HCT116 (cell line): ENCODE data around the gene ASAP3. TPM values are rescaled to one million over a fixed set of nuclear protein-coding genes. Genes with fewer than 3 reads are reported as not detected.

Experiments used
- ATAC-seq: fragments of 200-7000 bp; cut with Tn5 transposase; 2 replicates; pipeline ENCODE4 v1.9.1; 2020; ENCODE audit warnings: mild to moderate bottlenecking, moderate library complexity
- BruUV-seq: library from RNA; stranded (reverse); fragments of 400-500 nt; replicated peaks from 2 replicates; lab custom pipeline; 2021; lab: Mats Ljungman, UMichigan
- CTCF ChIA-PET: fragments of 300-600 bp; sonication (Branson Sonifier 250); formaldehyde crosslinking; loops from one replicate; lab custom pipeline; 2021; ENCODE audit warnings: antibody characterized with exemption; lab: Charles Lee
- POLR2A ChIA-PET: fragments of 300-600, 350-600 bp; sonication (Branson Sonifier 250); formaldehyde crosslinking; loops from one replicate; lab custom pipeline; 2021; ENCODE audit warnings: antibody characterized with exemption; lab: Charles Lee
- RAD21 ChIA-PET, 2 experiments: fragments of 300-600 bp; sonication (Branson Sonifier 250); formaldehyde crosslinking; loops; one replicate each; lab custom pipeline; 2023; ENCODE audit warnings: low total read pairs in 2 of 2; ENCODE audit not compliant: uncharacterized antibody in 2 of 2, unreplicated experiment in 2 of 2, low non-redundant PET in 1 of 2; lab: Charles Lee
- DNase-seq: peaks from one replicate; pipeline ENCODE4 v3.0.0-alpha.2; 2010; ENCODE audit warnings: low read depth, low spot score
- H2AFZ ChIP-seq: fragments of 200-600 bp; shearing (Covaris generic), sonication (generic); 2 replicates; pipeline ENCODE4 v1.6.1; 2017; ENCODE audit warnings: low read depth, mixed run types, mixed read lengths, antibody characterized with exemption, low read length; ENCODE audit not compliant: poor library complexity, severe bottlenecking
- H3K27ac ChIP-seq: 2 replicates; pipeline ENCODE4 v1.5.1; 2012; ENCODE audit warnings: low read depth, low read length
- H3K27me3 ChIP-seq: fragments of 200-600 bp; sonication (generic); 2 replicates; pipeline ENCODE4 v1.6.1; 2016; ENCODE audit warnings: mixed run types, low read length, mixed read lengths; ENCODE audit not compliant: insufficient read depth
- H3K36me3 ChIP-seq, 2 experiments: fragments of 200-500 bp in 1 of 2; fragments of 200-600 bp in 1 of 2; sonication (Bioruptor generic) in 1 of 2; sonication (generic) in 1 of 2; 2 replicates each; pipeline versions ENCODE4 v1.5.1 to v1.6.1; 2014 to 2016; ENCODE audit warnings: low read length in 2 of 2, inconsistent platforms in 1 of 2, mixed read lengths in 1 of 2, mixed run types in 1 of 2; ENCODE audit not compliant: insufficient read depth in 2 of 2, control insufficient read depth in 1 of 2
- H3K4me1 ChIP-seq, 2 experiments: fragments of 200-600 bp in 1 of 2; sonication (generic) in 1 of 2; 2 replicates each; pipeline versions ENCODE4 v1.5.1 to v1.6.1; 2012 to 2017; ENCODE audit warnings: low read length in 2 of 2, inconsistent platforms in 1 of 2, mild to moderate bottlenecking in 1 of 2, mixed read lengths in 1 of 2, mixed run types in 1 of 2, moderate library complexity in 1 of 2; ENCODE audit not compliant: insufficient read depth in 2 of 2, control insufficient read depth in 1 of 2
- H3K4me2 ChIP-seq: fragments of 200-600 bp; sonication (generic); 2 replicates; pipeline ENCODE4 v1.6.1; 2017; ENCODE audit warnings: mixed run types, low read length, mixed read lengths
- H3K4me3 ChIP-seq, 2 experiments: fragments of 200-600 bp in 1 of 2; sonication (generic) in 1 of 2; replicated peaks in 1 of 2; 2 replicates each; pipeline ENCODE4 v1.5.1; 2011 to 2016; ENCODE audit warnings: low read length in 2 of 2, control low read depth in 1 of 2, low read depth in 1 of 2, mild to moderate bottlenecking in 1 of 2, mixed read lengths in 1 of 2, mixed run types in 1 of 2
- H3K79me2 ChIP-seq: fragments of 200-600 bp; sonication (generic); 2 replicates; pipeline ENCODE4 v1.6.1; 2017; ENCODE audit warnings: mild to moderate bottlenecking, mixed run types, low read length, moderate library complexity, mixed read lengths; ENCODE audit not compliant: insufficient read depth
- H3K9ac ChIP-seq: fragments of 200-600 bp; sonication (generic); 2 replicates; pipeline ENCODE4 v1.6.1; 2016; ENCODE audit warnings: low read length, mixed read lengths
- H3K9me2 ChIP-seq: fragments of 200-600 bp; sonication (generic), shearing (Covaris generic); 2 replicates; pipeline ENCODE4 v1.6.1; 2017; ENCODE audit warnings: mixed run types, mild to moderate bottlenecking, moderate library complexity; ENCODE audit not compliant: insufficient read depth
- H3K9me3 ChIP-seq, 2 experiments: fragments of 200-500 bp in 1 of 2; fragments of 200-600 bp in 1 of 2; sonication (Bioruptor generic) in 1 of 2; sonication (generic) in 1 of 2; 2 replicates each; pipeline ENCODE4 v1.6.1; 2014 to 2017; ENCODE audit warnings: low read length in 2 of 2, mixed read lengths in 2 of 2, inconsistent platforms in 1 of 2, low read depth in 1 of 2, mild to moderate bottlenecking in 1 of 2, mixed run types in 1 of 2, moderate library complexity in 1 of 2; ENCODE audit not compliant: control insufficient read depth in 1 of 2, insufficient read depth in 1 of 2
- H4K20me1 ChIP-seq: fragments of 200-600 bp; sonication (generic), shearing (Covaris generic); 2 replicates; pipeline ENCODE4 v1.6.1; 2017; ENCODE audit warnings: mixed run types, mild to moderate bottlenecking, moderate library complexity; ENCODE audit not compliant: insufficient read depth
- CBX3 ChIP-seq: IDR thresholded peaks from 2 replicates; pipeline ENCODE4 v1.6.1; 2012; ENCODE audit warnings: low read depth
- EGR1 ChIP-seq: IDR thresholded peaks from 2 replicates; pipeline ENCODE4 v1.6.1; 2012; ENCODE audit warnings: low read depth
- EZH2 ChIP-seq: fragments of 200-600 bp; sonication (generic); IDR thresholded peaks from 2 replicates; pipeline ENCODE4 v1.6.1; 2017; ENCODE audit warnings: antibody characterized with exemption, mixed run types
- MAX ChIP-seq: IDR thresholded peaks from 2 replicates; pipeline ENCODE4 v1.6.1; 2012
- POLR2A ChIP-seq: IDR thresholded peaks from 2 replicates; pipeline ENCODE4 v1.7.0; 2011; ENCODE audit warnings: borderline replicate concordance; ENCODE audit not compliant: insufficient read depth, insufficient read length; ENCODE audit errors: extremely low read depth
- POLR2AphosphoS5 ChIP-seq: IDR thresholded peaks from 2 replicates; pipeline ENCODE4 v1.6.1; 2011; ENCODE audit warnings: mild to moderate bottlenecking, low read depth, low read length, moderate library complexity
- RAD21 ChIP-seq: IDR thresholded peaks from 2 replicates; pipeline ENCODE4 v1.6.1; 2012; ENCODE audit warnings: low read depth, mild to moderate bottlenecking
- REST ChIP-seq: IDR thresholded peaks from 2 replicates; pipeline ENCODE4 v1.6.1; 2012; ENCODE audit warnings: low read depth
- SIN3A ChIP-seq: IDR thresholded peaks from 2 replicates; pipeline ENCODE4 v1.6.1; 2012; ENCODE audit warnings: low read depth
- SRF ChIP-seq: IDR thresholded peaks from 2 replicates; pipeline ENCODE4 v1.6.1; 2012; ENCODE audit warnings: low read depth
- TCF7L2 ChIP-seq: IDR thresholded peaks from 2 replicates; pipeline ENCODE4 v1.7.0; 2011; ENCODE audit warnings: borderline replicate concordance, inconsistent platforms; ENCODE audit not compliant: insufficient read depth, insufficient read length; ENCODE audit errors: extremely low read depth
- ZFX ChIP-seq: fragments of 450-650 bp; IDR thresholded peaks from 2 replicates; pipeline ENCODE4 v1.6.1; 2017
- ZNF274 ChIP-seq: fragments of 200-500 bp; sonication (Bioruptor generic); IDR thresholded peaks from 2 replicates; pipeline ENCODE4 v1.6.1; 2014; ENCODE audit warnings: mild to moderate bottlenecking, low read depth, low read length, inconsistent platforms
- intact Hi-C: fragments of 100-400 bp; cut with micrococcal nuclease; formaldehyde crosslinking; loops from 2 replicates; pipeline ENCODE4 v1.10.0; 2022
- total RNA-seq: library from RNA; stranded (reverse); gene quantifications from one replicate; pipeline ENCODE4 v1.2.1, GENCODE V29; 2021; ENCODE audit not compliant: unreplicated experiment
- TF ChIP-seq, protein P1 (sequence below), 3 experiments: fragments of 200-600 bp in 1 of 3; sonication (generic) in 1 of 3; IDR thresholded peaks in 2 of 3; conservative IDR thresholded peaks in 1 of 3; 2 replicates each; pipeline ENCODE4 v1.5.1; 2012 to 2017; ENCODE audit warnings: low read depth in 2 of 3, low read length in 2 of 3, antibody characterized with exemption in 1 of 3, borderline replicate concordance in 1 of 3, control low read depth in 1 of 3, mild to moderate bottlenecking in 1 of 3, mixed read lengths in 1 of 3, mixed run types in 1 of 3, moderate library complexity in 1 of 3; ENCODE audit not compliant: insufficient read depth in 1 of 3

The ASAP3 gene
- total RNA-seq, 1 experiment from 2014 or later, result 19.7 TPM

- H3K4me3 ChIP-seq, result no peak overlapping the region
- H3K9me2 ChIP-seq, result no peaks in the 10 kb centered on the region
- H3K9me3 ChIP-seq, result no peaks in the 10 kb centered on the region
- no peaks in the 10 kb centered on the region for H3K79me2 ChIP-seq
- H2AFZ ChIP-seq, result no peak overlapping the region
- no peak overlapping the region for H3K4me2 ChIP-seq
- H4K20me1 ChIP-seq, result no peaks in the 10 kb centered on the region
- no peak overlapping the region for H3K9ac ChIP-seq
- intact Hi-C loops, result no loop called here
- DNase-seq (no peak), ATAC-seq (no peak)
- no peaks in the 10 kb centered on the region for H3K36me3 ChIP-seq
- no TSS peak for BruUV-seq
- H3K27me3 ChIP-seq, result no peaks in the 10 kb centered on the region
- ChIA-PET RAD21 (no interaction called here), CTCF (interaction anchor here (1.1 kb wide), 1 partner anchor 19 kb away, joined by 4 read pairs; no protein-coding TSS in a partner anchor), POLR2A (no interaction called here)
- peaks cover 0 to 13% of the 10 kb centered on the region in 2 experiments; a peak in 1 of 4 replicates for H3K4me1 ChIP-seq
- TF ChIP-seq RAD21 (no peak), TCF7L2 (no peak), REST (no peak), ZNF274 (no peak), MAX (no peak), ZFX (no peak), EGR1 (no peak), EZH2 (no peak), POLR2AphosphoS5 (no peak), CBX3 (no peak), SIN3A (no peak), SRF (no peak), POLR2A (no peak)
- TF ChIP-seq, protein P1, sequence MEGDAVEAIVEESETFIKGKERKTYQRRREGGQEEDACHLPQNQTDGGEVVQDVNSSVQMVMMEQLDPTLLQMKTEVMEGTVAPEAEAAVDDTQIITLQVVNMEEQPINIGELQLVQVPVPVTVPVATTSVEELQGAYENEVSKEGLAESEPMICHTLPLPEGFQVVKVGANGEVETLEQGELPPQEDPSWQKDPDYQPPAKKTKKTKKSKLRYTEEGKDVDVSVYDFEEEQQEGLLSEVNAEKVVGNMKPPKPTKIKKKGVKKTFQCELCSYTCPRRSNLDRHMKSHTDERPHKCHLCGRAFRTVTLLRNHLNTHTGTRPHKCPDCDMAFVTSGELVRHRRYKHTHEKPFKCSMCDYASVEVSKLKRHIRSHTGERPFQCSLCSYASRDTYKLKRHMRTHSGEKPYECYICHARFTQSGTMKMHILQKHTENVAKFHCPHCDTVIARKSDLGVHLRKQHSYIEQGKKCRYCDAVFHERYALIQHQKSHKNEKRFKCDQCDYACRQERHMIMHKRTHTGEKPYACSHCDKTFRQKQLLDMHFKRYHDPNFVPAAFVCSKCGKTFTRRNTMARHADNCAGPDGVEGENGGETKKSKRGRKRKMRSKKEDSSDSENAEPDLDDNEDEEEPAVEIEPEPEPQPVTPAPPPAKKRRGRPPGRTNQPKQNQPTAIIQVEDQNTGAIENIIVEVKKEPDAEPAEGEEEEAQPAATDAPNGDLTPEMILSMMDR (IDR thresholded peaks at IDR 0.05 in 2 of 3, conservative IDR thresholded peaks at IDR 0.05 in 1 of 3; ENCODE audit: borderline replicate concordance in 1 of 3, insufficient read depth in 1 of 3, low read depth in 2 of 3, low read length in 2 of 3), result no peak
- no peak overlapping the region for H3K27ac ChIP-seq
Observed at GRCh38 chr1:23422941-23423340, 61.0 kb downstream of the ASAP3 start.
